ENCODE data around the gene ZDHHC21. TPM values are rescaled to one million over a fixed set of nuclear protein-coding genes. Genes with fewer than 3 reads are reported as not detected.

ZDHHC21 gene
- total RNA-seq, 1 donor from 2014 or later, result 22.4 TPM

DNA sequence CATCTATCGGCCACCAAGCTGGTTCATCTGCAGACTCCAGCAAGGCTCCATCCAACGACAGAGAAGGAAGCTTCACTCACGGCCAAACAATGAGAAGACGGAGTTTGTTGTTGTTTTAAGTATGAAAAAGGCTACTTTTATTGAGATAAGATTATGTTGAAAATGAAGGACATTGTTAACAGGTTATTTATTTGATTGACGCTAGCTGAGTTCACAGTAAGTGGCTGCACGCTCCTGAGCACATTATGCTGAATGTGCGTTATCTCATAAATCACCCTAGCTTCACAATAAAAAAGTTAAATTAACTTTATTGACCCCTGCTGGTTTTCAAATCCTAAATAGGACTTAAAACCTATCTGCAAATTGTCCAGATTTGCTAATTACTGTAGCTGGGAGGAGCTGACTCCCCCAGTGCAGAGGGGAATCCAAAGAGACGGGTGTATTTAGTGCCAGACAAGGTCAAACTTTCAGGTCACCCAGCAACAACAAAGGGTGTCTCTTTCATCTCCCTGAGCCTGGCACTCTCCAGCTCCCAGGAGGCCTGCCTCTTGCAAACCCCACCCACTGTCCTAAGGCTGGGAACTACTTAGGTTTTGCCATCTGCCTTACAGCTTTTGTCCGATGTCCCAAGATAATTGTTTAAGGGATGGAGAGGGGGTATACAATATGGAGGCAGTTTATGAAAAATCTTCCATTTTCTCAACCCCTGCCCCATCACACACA lies 129.2 kb downstream of the ZDHHC21 start:
- Mint-ChIP-seq H3K4me1 (peaks cover 20% of the 10 kb centered on the region), H3K9me3 (no peaks in the 10 kb centered on the region), H3K27me3 (ENCODE audit: low read depth) (no peaks in the 10 kb centered on the region), H3K4me3 (no peak overlapping the region), H3K27ac (no peak overlapping the region), H3K36me3 (no peaks in the 10 kb centered on the region)
- TF ChIP-seq, protein P1, sequence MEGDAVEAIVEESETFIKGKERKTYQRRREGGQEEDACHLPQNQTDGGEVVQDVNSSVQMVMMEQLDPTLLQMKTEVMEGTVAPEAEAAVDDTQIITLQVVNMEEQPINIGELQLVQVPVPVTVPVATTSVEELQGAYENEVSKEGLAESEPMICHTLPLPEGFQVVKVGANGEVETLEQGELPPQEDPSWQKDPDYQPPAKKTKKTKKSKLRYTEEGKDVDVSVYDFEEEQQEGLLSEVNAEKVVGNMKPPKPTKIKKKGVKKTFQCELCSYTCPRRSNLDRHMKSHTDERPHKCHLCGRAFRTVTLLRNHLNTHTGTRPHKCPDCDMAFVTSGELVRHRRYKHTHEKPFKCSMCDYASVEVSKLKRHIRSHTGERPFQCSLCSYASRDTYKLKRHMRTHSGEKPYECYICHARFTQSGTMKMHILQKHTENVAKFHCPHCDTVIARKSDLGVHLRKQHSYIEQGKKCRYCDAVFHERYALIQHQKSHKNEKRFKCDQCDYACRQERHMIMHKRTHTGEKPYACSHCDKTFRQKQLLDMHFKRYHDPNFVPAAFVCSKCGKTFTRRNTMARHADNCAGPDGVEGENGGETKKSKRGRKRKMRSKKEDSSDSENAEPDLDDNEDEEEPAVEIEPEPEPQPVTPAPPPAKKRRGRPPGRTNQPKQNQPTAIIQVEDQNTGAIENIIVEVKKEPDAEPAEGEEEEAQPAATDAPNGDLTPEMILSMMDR (IDR thresholded peaks at IDR 0.05; ENCODE audit: unreplicated experiment), result no peak
- DNase-seq (ENCODE audit: low spot score in 2 of 2, unreplicated experiment in 2 of 2), result no peak

DNA sequence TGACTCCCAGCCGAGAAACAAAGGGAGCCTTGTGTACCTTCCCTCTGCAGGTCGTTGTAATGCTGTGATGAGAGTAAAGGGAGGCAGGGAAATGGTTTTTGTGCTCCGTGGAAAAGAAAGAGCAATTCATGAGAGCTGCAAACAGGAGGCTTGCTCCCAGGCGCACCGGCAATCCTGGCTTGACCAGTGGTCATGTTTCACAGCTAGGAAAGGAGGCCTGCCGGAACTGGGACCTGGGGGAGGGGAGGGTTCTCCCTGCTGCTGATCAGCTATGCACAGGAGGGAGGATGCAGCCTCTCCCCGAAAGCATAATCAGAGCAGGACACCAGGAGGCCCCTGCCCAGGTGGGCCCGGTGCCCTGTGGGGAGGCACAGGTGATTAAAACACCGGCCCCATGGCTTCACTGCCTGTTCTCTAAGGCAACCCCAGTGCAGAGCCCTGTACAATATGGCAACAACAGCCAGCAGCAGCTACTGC lies 131.3 kb downstream of the ZDHHC21 start:
- H3K4me1 Mint-ChIP-seq, result peaks cover 19% of the 10 kb centered on the region
- peak in 1 of 2 experiments; percentile 43 for DNase-seq (ENCODE audit: low spot score in 2 of 2, unreplicated experiment in 2 of 2)
- H3K9me3 Mint-ChIP-seq, result no peaks in the 10 kb centered on the region
- peak overlapping the region; percentile 5 for H3K27ac Mint-ChIP-seq
- H3K36me3 Mint-ChIP-seq, result no peaks in the 10 kb centered on the region
- H3K27me3 Mint-ChIP-seq (ENCODE audit: low read depth), result no peaks in the 10 kb centered on the region
- TF ChIP-seq, protein P1 (IDR thresholded peaks at IDR 0.05; ENCODE audit: unreplicated experiment), result no peak
- no peak overlapping the region for H3K4me3 Mint-ChIP-seq

Other genes starting within 250 kb of the ZDHHC21 start
- 0.78 to 1.2 TPM (median 1.0 TPM) in 3 replicates for gene CER1, start 29.3 kb upstream of the ZDHHC21 start, total RNA-seq
- gene FREM1, start 217.0 kb upstream of the ZDHHC21 start, total RNA-seq, result 60.5 to 71.4 TPM (median 62.9 TPM) in 3 replicates